Prostate gland (tissue), 2 donors: ENCODE measurements around the gene ARMS2. TPM values are rescaled to one million over a fixed set of nuclear protein-coding genes. Genes with fewer than 3 reads are reported as not detected.

ENCODE experiments used
- microRNA-seq: library from miRNA; unstranded; fragments of <30 nt; microRNA quantifications from one replicate; pipeline ENCODE4, GENCODE V29; 2016
- small RNA-seq, 2 donors: library from RNA; depleted of rRNA; stranded (forward); fragments of <200 nt; gene quantifications; one replicate each; pipeline ENCODE3, GENCODE V24; 2016
- total RNA-seq, 2 donors: library from RNA; depleted of rRNA; stranded (reverse); fragments of >200 nt; gene quantifications; one replicate each; pipeline ENCODE4 v1.1.0, GENCODE V29; 2016

Gene ARMS2
- total RNA-seq, 2 donors from 2014 or later, result 1.1 TPM; not detected in 1

Small RNAs within 50 kb of the gene (microRNA-seq; reads per million reads assigned to microRNA genes)
- 0.34 reads per million for gene MIR3941

Small RNAs within 50 kb of the gene (small RNA-seq; reads per million reads assigned to genes)
- gene MIR3941, result 0 reads per million in 2 donors

Other genes with a start within 250 kb of the ARMS2 start
- gene BTBD16, start 183.4 kb upstream of the ARMS2 start, total RNA-seq, result under 1 TPM in 1 of 2 donors, not detected in 1; 0.62 TPM
- 10 to 100 TPM; 24.2 to 35.2 TPM for gene PLEKHA1, start 79.9 kb upstream of the ARMS2 start, total RNA-seq
- gene HTRA1, start 6.9 kb downstream of the ARMS2 start, total RNA-seq, result 10 to 100 TPM; 41.4 to 61.8 TPM
- gene DMBT1, start 106.1 kb downstream of the ARMS2 start, total RNA-seq, result 1 to 10 TPM in 1 of 2 donors, under 1 TPM in 1; 0.51 to 4.6 TPM
- gene C10orf120, start 245.2 kb downstream of the ARMS2 start, total RNA-seq, result under 1 TPM in 1 of 2 donors, not detected in 1; 0.57 TPM